Calu3 (cell line): ENCODE data around the gene ELAVL2. TPM values are rescaled to one million over a fixed set of nuclear protein-coding genes. Genes with fewer than 3 reads are reported as not detected.

Experiments used
- Bru-seq: library from RNA; stranded (reverse); fragments of 400-500 nt; gene quantifications from one replicate; lab custom pipeline; 2021; lab: Mats Ljungman, UMichigan
- BruChase-seq, 2 experiments: library from RNA; stranded (reverse); fragments of 400-500 nt; gene quantifications; one replicate each; lab custom pipeline; 2021; lab: Mats Ljungman, UMichigan
- BruUV-seq: library from RNA; stranded (reverse); fragments of 400-500 nt; replicated peaks from 2 replicates; lab custom pipeline; 2021; lab: Mats Ljungman, UMichigan
- CTCF ChIA-PET: fragments of 300-600 bp; sonication (Branson Sonifier 250); formaldehyde crosslinking; loops from one replicate; lab custom pipeline; 2022; ENCODE audit warnings: antibody characterized with exemption; lab: Charles Lee
- DNase-seq: peaks from one replicate; pipeline ENCODE4 v3.0.0; 2022
- H3K27ac Mint-ChIP-seq: one replicate; pipeline ENCODE4 v1.8.0; 2022; ENCODE audit warnings: mixed read lengths; ENCODE audit not compliant: unreplicated experiment
- H3K27me3 Mint-ChIP-seq: one replicate; pipeline ENCODE4 v1.8.0; 2022; ENCODE audit warnings: mixed read lengths; ENCODE audit not compliant: unreplicated experiment
- H3K36me3 Mint-ChIP-seq: one replicate; pipeline ENCODE4 v1.8.0; 2022; ENCODE audit warnings: mild to moderate bottlenecking, moderate library complexity, mixed read lengths; ENCODE audit not compliant: insufficient read depth, unreplicated experiment
- H3K4me1 Mint-ChIP-seq: one replicate; pipeline ENCODE4 v1.8.0; 2022; ENCODE audit warnings: mild to moderate bottlenecking, low read depth, mixed read lengths; ENCODE audit not compliant: unreplicated experiment
- H3K4me3 Mint-ChIP-seq: one replicate; pipeline ENCODE4 v1.8.0; 2022; ENCODE audit warnings: mild to moderate bottlenecking, low read depth, moderate library complexity, mixed read lengths; ENCODE audit not compliant: unreplicated experiment
- H3K9me3 Mint-ChIP-seq: one replicate; pipeline ENCODE4 v1.8.0; 2022; ENCODE audit warnings: low read depth, mixed read lengths; ENCODE audit not compliant: unreplicated experiment
- intact Hi-C: fragments of 100-400 bp; cut with micrococcal nuclease; formaldehyde crosslinking; loops from one replicate; pipeline ENCODE4 v1.10.0; 2022; ENCODE audit not compliant: unreplicated experiment
- long read RNA-seq: library from polyadenylated mRNA; stranded (forward); transcript quantifications from one replicate; pipeline ENCODE4 v2.0.0, GENCODE V29; 2022
- total RNA-seq: library from RNA; stranded (reverse); gene quantifications from 2 replicates; pipeline ENCODE4 v1.2.3, GENCODE V29; 2022
- TF ChIP-seq, protein P1 (sequence below): fragments of 200-600 bp; IDR thresholded peaks from one replicate; pipeline ENCODE4 v1.8.0; 2022; ENCODE audit warnings: antibody characterized with exemption; ENCODE audit not compliant: unreplicated experiment

Gene ELAVL2
- total RNA-seq (not detected in 2 replicates), Bru-seq, nascent RNA (percentile 1 among the genes with signal in this experiment), BruChase-seq, experiment 1, labeled RNA remaining after a 6-hour chase (not detected), BruChase-seq, experiment 2, labeled RNA remaining after a 2-hour chase (not detected)
- long read RNA-seq, result 0 reads

DNA sequence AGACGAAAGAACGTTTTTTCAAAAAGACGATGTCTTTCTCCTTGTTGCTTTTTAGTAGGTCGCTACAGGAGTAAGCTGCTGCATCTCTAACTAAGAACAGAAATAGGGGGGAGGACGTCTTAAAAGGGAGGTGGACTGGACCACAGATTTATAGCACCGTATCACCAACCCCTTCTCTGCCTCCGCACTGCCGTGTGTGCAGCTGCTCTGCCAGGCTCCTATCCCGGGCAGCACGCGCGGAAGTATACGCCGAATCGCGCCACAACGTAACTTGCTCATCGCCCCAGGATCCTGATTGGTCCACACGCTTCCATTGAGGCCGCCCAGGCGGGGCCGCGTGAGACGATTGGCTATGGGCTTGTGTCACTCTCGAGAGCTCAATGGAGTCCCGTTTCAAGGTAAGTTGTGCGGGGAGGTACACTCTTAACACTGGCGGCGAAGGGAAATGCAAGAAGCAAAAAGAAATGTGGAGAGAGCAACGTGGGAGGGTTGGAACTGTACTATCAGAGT lies at the start of gene ELAVL2:
TSS of gene ELAVL2 (minus strand) at position 121 of the 510 bp plus-strand sequence. CDS start 64,006 bp downstream, outside the sequence.
- no peaks in the 10 kb centered on the region for H3K36me3 Mint-ChIP-seq
- TF ChIP-seq, protein P1, sequence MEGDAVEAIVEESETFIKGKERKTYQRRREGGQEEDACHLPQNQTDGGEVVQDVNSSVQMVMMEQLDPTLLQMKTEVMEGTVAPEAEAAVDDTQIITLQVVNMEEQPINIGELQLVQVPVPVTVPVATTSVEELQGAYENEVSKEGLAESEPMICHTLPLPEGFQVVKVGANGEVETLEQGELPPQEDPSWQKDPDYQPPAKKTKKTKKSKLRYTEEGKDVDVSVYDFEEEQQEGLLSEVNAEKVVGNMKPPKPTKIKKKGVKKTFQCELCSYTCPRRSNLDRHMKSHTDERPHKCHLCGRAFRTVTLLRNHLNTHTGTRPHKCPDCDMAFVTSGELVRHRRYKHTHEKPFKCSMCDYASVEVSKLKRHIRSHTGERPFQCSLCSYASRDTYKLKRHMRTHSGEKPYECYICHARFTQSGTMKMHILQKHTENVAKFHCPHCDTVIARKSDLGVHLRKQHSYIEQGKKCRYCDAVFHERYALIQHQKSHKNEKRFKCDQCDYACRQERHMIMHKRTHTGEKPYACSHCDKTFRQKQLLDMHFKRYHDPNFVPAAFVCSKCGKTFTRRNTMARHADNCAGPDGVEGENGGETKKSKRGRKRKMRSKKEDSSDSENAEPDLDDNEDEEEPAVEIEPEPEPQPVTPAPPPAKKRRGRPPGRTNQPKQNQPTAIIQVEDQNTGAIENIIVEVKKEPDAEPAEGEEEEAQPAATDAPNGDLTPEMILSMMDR, result no peak
- no peak within 1 kb of the TSS for H3K4me3 Mint-ChIP-seq
- no TSS peak for BruUV-seq
- CTCF ChIA-PET, result no interaction called here
- DNase-seq, result no peak
- H3K9me3 Mint-ChIP-seq, result no peaks in the 10 kb centered on the region
- no peak within 1 kb of the TSS for H3K27ac Mint-ChIP-seq
- no peaks in the 10 kb centered on the region for H3K27me3 Mint-ChIP-seq
- intact Hi-C loops, result no loop called here
- no peaks in the 10 kb centered on the region for H3K4me1 Mint-ChIP-seq

- Mint-ChIP-seq H3K36me3 (no peaks in the 10 kb centered on the region), H3K4me3 (no peak overlapping the region), H3K27ac (no peak overlapping the region), H3K9me3 (peaks cover 7% of the 10 kb centered on the region), H3K4me1 (no peaks in the 10 kb centered on the region), H3K27me3 (no peaks in the 10 kb centered on the region)
- no peak for DNase-seq
- TF ChIP-seq, protein P1, result no peak
- CTCF ChIA-PET, result no interaction called here
- BruUV-seq, result no TSS peak
- intact Hi-C loops, result no loop called here
These were observed 32.2 kb upstream of the ELAVL2 start for GRCh38 chr9:23858234-23858633.

GRCh38 chr9:23855873-23856604 lies 30.0 kb upstream of the ELAVL2 start:
- TF ChIP-seq, protein P1, result no peak
- no peak for DNase-seq
- intact Hi-C loops, result no loop called here
- BruUV-seq, result no TSS peak
- Mint-ChIP-seq H3K27ac (no peak overlapping the region), H3K4me3 (no peak overlapping the region), H3K36me3 (no peaks in the 10 kb centered on the region), H3K27me3 (no peaks in the 10 kb centered on the region), H3K4me1 (no peaks in the 10 kb centered on the region), H3K9me3 (peaks cover 7% of the 10 kb centered on the region)
- CTCF ChIA-PET, result no interaction called here

- Mint-ChIP-seq H3K4me3 (no peak overlapping the region), H3K4me1 (no peaks in the 10 kb centered on the region), H3K27me3 (no peaks in the 10 kb centered on the region), H3K36me3 (no peaks in the 10 kb centered on the region), H3K27ac (no peak overlapping the region), H3K9me3 (peaks cover 7% of the 10 kb centered on the region)
- no peak for DNase-seq
- CTCF ChIA-PET, result no interaction called here
- intact Hi-C loops, result no loop called here
- TF ChIP-seq, protein P1, result no peak
- no TSS peak for BruUV-seq
These were observed 24.9 kb upstream of the ELAVL2 start for GRCh38 chr9:23850690-23851629.
